ENCODE measurements around the gene IRF4.
"Not testable (repeated sequence)": the region's sequence is repeated elsewhere in the genome, so short reads cannot be mapped to it uniquely, and the experiment has no call there.

The IRF4 gene

DNA sequence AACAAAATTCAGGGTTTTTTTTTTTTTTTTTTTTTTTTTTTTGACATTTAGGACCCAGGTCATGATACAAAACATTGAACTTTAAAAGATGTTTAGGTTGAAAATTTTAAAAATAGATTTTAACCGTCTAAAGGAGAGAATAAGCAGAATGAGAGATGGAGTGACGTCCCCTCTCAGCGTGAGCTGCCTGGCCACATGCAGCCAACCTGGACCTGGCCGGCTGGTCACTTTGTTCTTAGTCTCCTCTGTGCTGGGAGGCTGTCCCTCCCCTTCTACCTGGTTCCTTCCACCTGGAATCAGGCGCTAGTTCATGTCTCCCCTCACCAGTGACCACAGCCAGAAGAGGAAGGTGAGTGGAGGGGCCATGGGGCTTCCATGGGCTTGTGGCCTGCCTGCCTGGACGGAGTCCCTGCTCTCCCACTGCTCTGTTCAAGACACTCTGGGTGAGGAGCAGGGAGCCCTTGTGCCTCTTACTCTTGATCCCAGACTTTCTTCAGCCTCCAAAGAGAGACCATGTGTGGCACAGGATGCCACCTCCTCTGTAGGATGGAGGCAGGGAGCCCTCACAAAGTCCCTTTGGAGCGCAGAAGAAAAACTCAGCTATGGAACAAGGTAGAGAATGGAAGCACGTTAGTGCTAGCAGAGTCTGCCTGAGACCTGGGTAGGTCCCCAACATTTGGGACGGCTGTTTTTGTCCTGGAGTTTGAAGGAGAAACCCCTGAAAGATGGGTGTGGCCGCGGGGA lies 31.7 kb downstream of the IRF4 start:
- DNase-seq, result no peak

GRCh38 chr6:423799-424345 lies 32.3 kb downstream of the IRF4 start:
- DNase-seq, result no peak

- DNase-seq, result no peak
These were observed 33.3 kb downstream of the IRF4 start for GRCh38 chr6:424741-425417.

DNA sequence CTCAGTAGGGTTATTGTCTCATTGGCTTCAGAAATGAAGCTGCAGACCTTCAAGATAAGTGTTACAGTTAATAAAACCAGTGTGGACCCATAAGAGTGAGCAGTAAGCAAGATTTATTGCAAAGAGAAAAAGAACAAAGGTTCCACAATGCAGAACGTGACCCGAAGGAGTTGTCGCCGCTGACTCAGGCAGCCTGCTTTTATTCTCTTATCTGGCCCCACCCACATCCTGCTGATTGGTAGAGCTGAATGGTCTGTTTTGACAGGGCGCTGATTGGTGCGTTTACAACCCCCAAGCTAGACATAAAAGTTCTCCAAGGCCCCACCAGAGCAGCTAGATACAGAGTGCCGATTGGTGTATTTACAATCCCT lies 33.9 kb downstream of the IRF4 start:
- not testable (repeated sequence) for DNase-seq

DNA sequence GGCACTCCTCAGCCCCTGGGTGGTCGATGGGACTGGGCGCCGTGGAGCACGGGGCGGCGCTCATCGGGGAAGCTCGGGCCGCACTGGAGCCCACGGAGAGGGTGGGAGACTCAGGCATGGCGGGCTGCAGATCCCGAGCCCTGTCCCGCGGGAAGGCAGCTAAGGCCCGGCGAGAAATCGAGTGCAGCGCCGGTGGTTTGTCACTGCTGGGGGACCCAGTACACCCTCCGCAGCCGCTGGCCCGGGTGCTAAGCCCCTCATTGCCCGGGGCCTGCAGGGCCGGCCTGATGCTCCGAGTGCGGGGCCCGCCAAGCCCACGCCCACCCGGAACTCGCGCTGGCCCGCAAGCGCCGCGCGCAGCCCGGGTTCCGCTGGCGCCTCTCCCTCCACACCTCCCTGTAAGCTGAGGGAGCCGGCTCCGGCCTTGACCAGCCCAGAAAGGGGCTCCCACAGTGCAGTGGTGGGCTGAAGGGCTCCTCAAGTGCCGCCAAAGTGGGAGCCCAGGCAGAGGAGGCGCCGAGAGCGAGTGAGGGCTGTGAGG lies 34.7 kb downstream of the IRF4 start:
- not testable (repeated sequence) for DNase-seq

- DNase-seq, result no peak
These were observed 36.6 kb downstream of the IRF4 start for GRCh38 chr6:428047-428603.

- DNase-seq, result no peak
These were observed 38.1 kb downstream of the IRF4 start for GRCh38 chr6:429515-430121.

- no peak for DNase-seq
These were observed 40.0 kb downstream of the IRF4 start for GRCh38 chr6:431504-431903.

DNA sequence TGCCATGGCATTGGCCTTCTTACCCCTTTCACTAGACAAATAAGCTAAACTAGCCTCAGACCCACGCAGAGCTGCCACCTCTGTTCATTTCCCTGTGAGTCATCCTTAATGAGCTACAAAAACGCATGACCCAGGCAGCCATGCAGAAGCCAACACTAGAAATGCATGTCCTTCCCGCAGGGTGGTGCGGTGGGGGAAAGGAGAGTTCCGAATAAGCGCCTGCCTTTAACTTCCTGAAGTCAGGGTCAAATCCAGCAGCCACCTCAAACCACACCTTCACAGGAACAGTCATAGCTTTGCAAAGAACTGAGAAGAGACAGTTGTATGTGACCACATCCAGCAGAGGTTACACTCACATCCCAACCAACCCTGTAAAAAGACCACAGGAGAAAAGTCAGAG lies 40.4 kb downstream of the IRF4 start:
- DNase-seq, result no peak

DNA sequence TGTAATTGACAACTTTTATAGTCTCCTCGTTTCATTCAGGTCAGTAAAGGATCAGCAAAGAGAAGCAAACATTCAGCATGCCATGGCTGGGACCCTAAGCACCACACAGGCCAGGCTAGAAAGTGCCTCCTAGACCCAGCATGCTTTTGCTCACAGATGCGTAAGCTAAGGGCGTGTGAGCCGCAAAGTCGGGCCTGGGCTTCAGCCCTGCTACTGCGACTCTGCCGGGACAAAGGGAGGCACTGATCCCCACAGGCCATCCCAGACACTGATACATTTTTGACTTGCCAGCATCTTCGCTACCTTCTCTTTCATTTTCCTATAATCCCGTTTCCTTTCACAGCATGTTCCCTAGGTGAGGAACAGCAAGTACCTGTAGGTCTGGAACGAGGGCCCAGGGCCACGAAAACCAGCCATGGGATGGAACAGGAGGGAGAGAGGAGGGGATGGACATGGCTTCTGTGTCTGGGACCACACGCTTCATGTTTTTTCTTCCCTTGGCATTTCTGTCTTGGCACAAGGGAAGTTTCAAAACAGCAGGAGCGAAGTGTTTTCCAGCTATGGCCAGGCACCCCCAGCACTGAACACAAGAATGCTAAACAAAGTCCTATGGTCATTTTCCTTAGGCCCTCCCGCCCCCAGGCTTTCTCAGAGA lies 42.6 kb downstream of the IRF4 start:
- no peak for DNase-seq

GRCh38 chr6:435441-436307 lies 44.1 kb downstream of the IRF4 start:
- DNase-seq, result no peak

DNA sequence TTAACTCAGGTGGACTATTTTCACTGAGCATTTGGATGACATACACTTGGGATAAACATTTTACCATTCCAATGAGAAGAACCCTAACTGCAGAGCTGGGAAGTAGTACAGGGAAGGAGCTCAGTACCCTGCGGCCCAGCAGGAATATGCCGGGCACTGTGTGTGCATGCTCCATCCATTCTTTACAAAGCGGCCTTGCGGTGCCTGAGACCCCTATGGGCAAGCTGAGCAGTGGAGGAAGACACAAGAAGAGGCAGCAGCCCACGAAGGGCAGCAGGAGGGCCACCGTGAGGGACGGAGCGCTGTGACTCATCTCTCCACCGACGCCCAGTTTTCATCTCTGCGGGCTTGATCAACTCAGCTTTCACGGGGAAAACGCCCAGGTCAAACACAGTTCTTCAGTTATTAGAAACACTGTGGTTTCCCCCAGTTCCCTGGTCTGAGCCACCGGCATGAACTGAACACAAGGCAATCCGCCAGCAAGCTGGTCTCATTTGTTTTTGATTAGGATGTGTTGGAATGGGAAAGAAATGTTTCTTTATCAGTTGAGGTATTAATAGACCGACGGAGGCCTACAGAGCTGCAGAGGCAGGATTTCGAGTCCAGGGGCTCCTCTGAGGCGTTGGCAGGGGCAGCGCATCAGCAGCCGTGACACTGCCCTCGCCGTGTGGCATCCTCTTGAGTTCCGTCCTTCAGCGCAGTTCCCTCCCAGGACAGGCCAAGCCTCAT lies 44.9 kb downstream of the IRF4 start:
- no peak for DNase-seq

GRCh38 chr6:437037-437392 lies 45.5 kb downstream of the IRF4 start:
- no peak for DNase-seq

- no peak for DNase-seq
These were observed 47.1 kb downstream of the IRF4 start for GRCh38 chr6:438634-439170.

- no peak for DNase-seq
These were observed 48.2 kb downstream of the IRF4 start for GRCh38 chr6:439641-440167.

DNA sequence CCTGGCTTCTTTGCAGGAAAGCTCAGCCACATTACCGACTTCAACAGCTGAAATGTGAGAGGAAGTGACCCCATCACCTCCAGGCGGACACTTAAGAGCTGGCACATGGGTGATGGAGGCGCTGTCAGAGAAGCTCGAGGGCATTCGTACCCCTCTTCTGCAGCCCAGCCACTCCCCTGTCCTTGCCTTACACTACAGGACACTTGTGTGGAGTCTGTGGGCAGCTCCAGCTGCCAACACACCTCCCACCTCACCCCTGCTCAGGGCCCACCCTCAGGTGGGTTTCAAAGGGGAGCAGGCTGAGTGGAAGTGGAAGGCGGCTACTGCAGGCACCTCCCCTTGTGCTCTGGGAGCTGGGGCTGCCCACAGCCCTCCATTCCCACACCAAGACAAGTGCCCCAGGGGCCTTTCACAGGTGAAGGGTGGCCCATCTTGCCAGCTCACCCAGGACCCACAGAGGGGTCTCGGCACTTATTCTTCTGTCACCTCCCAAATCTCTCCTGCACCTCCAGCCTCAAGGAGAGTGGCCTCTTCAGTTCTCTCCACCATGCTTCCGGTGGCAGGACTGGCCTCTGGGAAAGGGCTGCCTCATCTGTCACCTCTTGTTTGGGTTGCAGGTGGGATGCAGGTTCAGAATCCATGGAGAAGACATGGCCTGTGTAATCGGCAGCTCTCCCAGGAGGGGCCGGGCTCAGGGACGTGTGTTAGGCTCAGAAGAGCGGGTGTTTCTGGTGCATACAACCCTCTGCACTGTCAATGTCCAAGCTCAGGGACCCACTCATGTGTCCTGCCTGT lies 49.8 kb downstream of the IRF4 start:
- DNase-seq, result no peak

DNA sequence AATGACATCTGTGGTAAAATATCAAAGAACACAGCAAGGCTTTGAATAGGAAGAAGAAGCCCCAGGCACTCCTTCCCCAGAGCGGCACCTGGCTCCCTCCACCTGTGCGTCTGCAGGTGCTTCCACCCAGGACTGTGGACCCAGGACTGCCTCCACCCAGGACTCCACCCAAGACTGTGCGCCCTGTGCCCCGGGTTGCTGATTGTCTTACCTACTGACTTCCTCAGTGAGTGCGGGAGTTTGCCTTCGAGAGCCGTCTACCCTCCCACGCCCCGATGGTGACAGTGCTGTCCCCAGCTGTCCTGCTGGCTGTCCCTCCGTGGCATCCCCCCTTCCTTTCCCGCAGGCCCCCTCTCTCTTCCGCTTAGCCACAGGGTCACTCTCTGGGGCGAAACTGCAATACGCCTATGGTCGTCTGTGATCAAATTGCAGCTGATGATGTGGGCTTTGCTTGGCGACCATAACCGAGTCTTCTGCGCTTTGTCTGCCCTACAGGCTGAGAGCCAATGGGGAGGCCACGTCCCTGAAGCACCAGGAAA lies 52.1 kb downstream of the IRF4 start:
- DNase-seq, result no peak

GRCh38 chr6:444653-445275 lies 53.2 kb downstream of the IRF4 start:
- no peak for DNase-seq

Data from DMS153 (cell line).